Measurements from ENCODE around the gene B4GALNT2. TPM values are rescaled to one million over a fixed set of nuclear protein-coding genes. Genes with fewer than 3 reads are reported as not detected.
"Not testable (repeated sequence)": the region's sequence is repeated elsewhere in the genome, so short reads cannot be mapped to it uniquely, and the experiment has no call there.

B4GALNT2 gene
- total and polyA plus RNA-seq, 2 of the 8 experiments (the other 6 are each of a cell fraction or from before 2014, with no cell fraction given), result not detected

- peaks cover 11 to 20% of the 10 kb centered on the region in 2 experiments; a peak in 3 of 4 replicates for H3K9me3 ChIP-seq (ENCODE audit: insufficient read depth in 2 of 2, low read depth in 1 of 2, low read length in 1 of 2)
- H3K4ac ChIP-seq (replicated peaks; ENCODE audit: insufficient read length, low read depth, low read length); H2BK5ac ChIP-seq (ENCODE audit: low read depth, low read length); H4K20me1 ChIP-seq (replicated peaks in 1 of 2; ENCODE audit: control insufficient read depth in 1 of 2, insufficient read depth in 2 of 2, low read length in 2 of 2); H3K79me2 ChIP-seq (ENCODE audit: control insufficient read depth in 1 of 2, insufficient read depth in 2 of 2, low read length in 2 of 2); H3K79me1 ChIP-seq (ENCODE audit: low read depth, low read length); H3K4me2 ChIP-seq (ENCODE audit: insufficient read depth in 1 of 2, low read depth in 2 of 2, low read length in 2 of 2); H3K56ac ChIP-seq (replicated peaks; ENCODE audit: insufficient read length, low read depth, low read length); H4K91ac ChIP-seq (replicated peaks; ENCODE audit: insufficient read length, low read length); H3K4me3 ChIP-seq (ENCODE audit: extremely low read depth in 1 of 4, insufficient read depth in 2 of 4, low read depth in 3 of 4, low read length in 4 of 4); H4K8ac ChIP-seq (ENCODE audit: extremely low read depth, insufficient read depth, low read length); H3K9ac ChIP-seq (replicated peaks in 1 of 4; ENCODE audit: extremely low read depth in 1 of 4, low read depth in 3 of 4, low read length in 3 of 4); POLR2A ChIA-PET (ENCODE audit: partially characterized antibody); DNase-seq (ENCODE audit: low read depth in 1 of 2, low spot score in 2 of 2); H3K4me1 ChIP-seq (replicated peaks in 1 of 4; ENCODE audit: control insufficient read depth in 3 of 4, insufficient read depth in 4 of 4, low read length in 3 of 4); H2BK15ac ChIP-seq (ENCODE audit: low read length); H3K18ac ChIP-seq (ENCODE audit: extremely low read depth, low read length); H2AFZ ChIP-seq (ENCODE audit: low read length); H3K36me3 ChIP-seq (ENCODE audit: control insufficient read depth in 2 of 4, insufficient read depth in 4 of 4, low read length in 3 of 4); H2BK120ac ChIP-seq (replicated peaks; ENCODE audit: low read depth, low read length); H2BK12ac ChIP-seq (ENCODE audit: low read depth, low read length); H3K14ac ChIP-seq (ENCODE audit: insufficient read length); H4K5ac ChIP-seq (ENCODE audit: insufficient read length, low read depth, low read length); FAIRE-seq; H3K23me2 ChIP-seq (ENCODE audit: low read depth, low read length); H2BK20ac ChIP-seq (ENCODE audit: low read length); H2AK5ac ChIP-seq (ENCODE audit: low read depth, low read length); H3K27ac ChIP-seq (ENCODE audit: low read depth, low read length); H3K23ac ChIP-seq (ENCODE audit: insufficient read length): not testable (repeated sequence)
- CTCF ChIA-PET (ENCODE audit: partially characterized antibody), result interaction anchor here (0.6 kb wide), 1 partner anchor 58 kb away, joined by 4 read pairs; no protein-coding TSS in a partner anchor
- peaks cover 16 to 33% (median 29%) of the 10 kb centered on the region in 4 experiments for H3K27me3 ChIP-seq (replicated peaks in 1 of 4; ENCODE audit: control insufficient read depth in 3 of 4, extremely low read depth in 1 of 4, insufficient read depth in 3 of 4, low read length in 3 of 4)
- 81% methylated on average over 2 of the region's 2 CpGs; no CpG with 5 or more reads in 1 of the 2 experiments for WGBS, 2 experiments (ENCODE audit: extremely low coverage in 1 of 2, insufficient coverage in 1 of 2, insufficient read length in 1 of 2, insufficient replicate concordance in 2 of 2, low coverage in 1 of 2, low lambda C conversion rate in 2 of 2, missing lambda C conversion rate in 1 of 2)
- TF ChIP-seq KDM1A (IDR thresholded peaks at IDR 0.05; ENCODE audit: borderline replicate concordance, low read length), result peak; percentile 19; the same call in 1 of the 2 replicates
Measured at GRCh38 chr17:49129359-49129950, 3.1 kb upstream of the B4GALNT2 start.
